Activated T-cell treated with anti-CD3 and anti-CD28 coated beads for 48 hours (primary cell): ENCODE measurements around the gene BTNL9.
"Not testable (repeated sequence)": the region's sequence is repeated elsewhere in the genome, so short reads cannot be mapped to it uniquely, and the experiment has no call there.

Experiments used
- DNase-seq: peaks from one replicate; pipeline ENCODE4 v3.0.0-alpha.2; 2020; ENCODE audit warnings: low read depth

The BTNL9 gene

DNA sequence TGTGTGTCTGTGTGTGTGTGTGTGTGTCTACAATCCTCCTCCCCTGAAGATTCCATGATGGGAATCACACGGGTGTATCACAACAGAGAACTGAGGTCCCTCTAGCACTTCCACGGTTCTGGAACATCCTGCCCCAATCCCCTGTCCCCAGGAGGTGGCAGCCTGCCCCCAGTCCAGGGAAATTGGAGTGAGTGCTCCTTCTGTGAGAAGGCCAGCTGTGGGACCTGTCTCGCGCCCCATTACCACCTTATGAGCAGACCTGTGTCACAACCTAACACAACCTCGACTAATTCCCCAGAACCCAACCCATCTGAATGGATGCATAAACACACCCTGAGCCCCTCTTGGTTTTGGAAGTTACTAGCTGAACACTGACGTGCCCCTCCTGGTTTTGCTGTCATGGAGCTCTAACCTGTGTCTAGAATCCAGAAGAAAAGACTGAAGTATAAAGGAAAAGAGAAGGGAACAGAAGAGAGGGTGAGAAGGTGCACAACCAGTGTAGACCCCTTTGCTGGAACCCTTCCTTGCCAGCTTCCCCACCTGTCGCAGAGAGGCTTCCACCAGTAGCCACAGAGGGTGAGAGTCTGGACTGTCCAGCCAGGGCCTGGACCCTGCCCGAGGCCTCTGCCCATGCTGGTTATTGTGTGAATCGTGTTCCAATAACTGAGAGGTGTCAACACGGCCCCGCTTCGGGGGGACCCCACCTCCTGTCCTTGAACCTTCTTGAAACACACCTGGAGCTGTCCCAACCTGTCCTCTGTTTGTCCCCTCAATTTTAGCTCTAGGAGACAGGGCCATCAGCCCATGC lies 3.4 kb downstream of the BTNL9 start:
- no peak for DNase-seq

DNA sequence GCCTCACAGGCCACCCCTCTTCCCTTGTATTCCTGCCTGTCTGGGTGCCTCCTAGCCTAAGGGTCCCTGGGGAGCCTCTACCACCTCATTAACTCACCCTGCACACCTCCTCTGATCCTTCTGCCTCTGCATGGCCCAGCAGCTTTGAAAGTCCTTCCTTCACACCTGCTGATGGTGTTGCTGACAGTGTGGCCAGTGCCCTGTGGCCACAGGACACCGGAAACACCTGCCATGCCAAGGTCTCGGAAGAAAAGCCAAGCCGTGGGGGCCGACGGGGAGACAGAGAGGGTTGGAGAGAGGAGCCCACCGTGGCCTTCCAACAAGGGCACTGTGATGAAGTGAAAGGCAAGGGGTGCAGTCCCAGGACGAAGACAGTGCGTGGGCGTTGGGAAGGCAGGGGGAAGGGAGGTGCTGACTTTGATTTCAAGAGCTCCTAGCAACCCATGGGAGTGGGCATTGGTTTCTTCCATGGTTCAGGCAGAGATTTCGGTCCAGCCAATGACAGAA lies 4.1 kb downstream of the BTNL9 start:
- no peak for DNase-seq

DNA sequence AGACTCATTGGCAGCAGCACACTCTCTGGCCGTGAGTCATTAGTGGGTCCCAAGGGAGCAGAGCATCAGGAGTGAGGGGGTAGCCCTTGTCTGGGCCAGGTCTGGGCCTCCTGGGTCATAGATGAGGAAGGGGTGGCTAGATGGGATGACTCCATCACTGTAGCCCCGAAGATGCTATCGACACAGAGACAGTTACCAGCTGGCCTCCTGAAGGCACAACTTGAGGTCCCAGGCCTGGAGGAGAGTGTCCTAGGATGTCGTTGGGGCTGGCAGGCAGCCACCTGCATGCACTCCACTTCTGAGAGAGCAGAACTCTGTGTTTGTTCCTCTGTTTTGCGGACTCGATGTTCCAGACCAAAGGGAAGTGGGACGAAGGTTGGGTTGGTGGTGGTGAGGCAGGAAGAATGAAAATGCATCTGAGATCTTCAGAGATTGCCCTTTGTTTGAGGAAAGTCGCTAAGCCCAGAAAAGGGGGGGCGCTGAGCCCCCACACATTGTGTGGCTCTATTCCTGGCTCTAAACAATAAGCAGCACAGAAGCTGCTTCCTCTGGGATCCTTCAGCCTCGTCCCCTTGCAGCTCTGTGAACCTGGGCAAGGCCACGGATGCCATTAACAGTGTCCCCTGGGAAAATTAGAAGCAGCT lies 4.7 kb downstream of the BTNL9 start:
- DNase-seq: no peak

DNA sequence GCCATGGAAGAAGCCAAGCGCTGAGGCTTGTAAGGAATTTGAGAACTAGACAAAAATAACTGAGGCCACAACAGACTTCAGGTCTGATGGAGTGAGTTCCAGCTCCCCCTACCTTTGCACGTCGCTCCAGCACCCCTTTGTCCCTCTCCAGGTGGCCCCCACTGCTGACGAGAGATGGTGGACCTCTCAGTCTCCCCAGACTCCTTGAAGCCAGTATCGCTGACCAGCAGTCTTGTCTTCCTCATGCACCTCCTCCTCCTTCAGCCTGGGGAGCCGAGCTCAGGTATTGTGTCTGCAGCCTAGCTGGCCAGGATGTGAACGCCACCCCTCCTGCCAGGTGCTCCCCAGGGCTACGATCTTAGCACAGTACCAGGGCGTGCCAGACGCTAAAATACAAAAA lies 5.2 kb downstream of the BTNL9 start:
- no peak for DNase-seq

DNA sequence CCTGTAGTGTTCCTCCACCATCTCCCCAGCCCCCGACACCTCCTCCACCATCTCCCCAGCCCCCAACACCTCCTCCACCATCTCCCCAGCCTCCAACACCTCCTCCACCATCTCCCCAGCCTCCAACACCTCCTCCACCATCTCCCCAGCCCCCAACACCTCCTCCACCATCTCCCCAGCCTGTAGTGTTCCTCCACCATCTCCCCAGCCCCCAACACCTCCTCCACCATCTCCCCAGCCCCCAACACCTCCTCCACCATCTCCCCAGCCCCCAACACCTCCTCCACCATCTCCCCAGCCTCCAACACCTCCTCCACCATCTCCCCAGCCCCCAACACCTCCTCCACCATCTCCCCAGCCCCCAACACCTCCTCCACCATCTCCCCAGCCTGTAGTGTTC lies 5.8 kb downstream of the BTNL9 start:
- DNase-seq: not testable (repeated sequence)

DNA sequence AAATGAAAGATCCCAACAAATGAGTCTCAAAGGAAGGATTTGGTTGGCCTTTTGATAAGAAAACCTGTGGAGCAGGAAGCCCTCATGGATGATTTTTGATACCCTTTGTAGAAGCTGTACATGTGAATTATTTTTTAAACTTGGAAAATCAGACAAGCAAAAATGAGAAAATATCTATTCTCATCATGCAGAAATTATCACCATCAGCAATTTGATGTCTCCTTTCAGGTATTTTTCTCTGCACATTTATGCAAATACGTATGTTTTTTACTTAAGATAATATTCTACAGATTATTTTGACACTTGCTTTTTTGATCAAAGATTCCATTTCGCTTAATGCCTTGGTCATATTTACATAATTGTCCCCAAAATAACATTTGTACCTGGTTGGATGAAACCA lies 7.2 kb downstream of the BTNL9 start:
- no peak for DNase-seq

DNA sequence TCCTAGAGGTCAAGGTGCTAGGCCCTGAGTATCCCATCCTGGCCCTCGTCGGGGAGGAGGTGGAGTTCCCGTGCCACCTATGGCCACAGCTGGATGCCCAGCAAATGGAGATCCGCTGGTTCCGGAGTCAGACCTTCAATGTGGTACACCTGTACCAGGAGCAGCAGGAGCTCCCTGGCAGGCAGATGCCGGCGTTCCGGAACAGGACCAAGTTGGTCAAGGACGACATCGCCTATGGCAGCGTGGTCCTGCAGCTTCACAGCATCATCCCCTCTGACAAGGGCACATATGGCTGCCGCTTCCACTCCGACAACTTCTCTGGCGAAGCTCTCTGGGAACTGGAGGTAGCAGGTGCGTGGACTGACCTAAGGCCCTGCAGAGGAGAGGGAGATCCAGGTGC lies 7.9 kb downstream of the BTNL9 start:
- no peak for DNase-seq

DNA sequence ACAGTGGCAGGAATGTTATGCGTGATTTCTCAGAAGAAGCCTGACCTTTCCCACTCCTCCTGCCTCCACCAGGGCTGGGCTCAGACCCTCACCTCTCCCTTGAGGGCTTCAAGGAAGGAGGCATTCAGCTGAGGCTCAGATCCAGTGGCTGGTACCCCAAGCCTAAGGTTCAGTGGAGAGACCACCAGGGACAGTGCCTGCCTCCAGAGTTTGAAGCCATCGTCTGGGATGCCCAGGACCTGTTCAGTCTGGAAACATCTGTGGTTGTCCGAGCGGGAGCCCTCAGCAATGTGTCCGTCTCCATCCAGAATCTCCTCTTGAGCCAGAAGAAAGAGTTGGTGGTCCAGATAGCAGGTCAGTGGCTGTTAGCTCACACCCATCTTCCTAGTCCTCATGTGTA lies 9.9 kb downstream of the BTNL9 start:
- DNase-seq: no peak

DNA sequence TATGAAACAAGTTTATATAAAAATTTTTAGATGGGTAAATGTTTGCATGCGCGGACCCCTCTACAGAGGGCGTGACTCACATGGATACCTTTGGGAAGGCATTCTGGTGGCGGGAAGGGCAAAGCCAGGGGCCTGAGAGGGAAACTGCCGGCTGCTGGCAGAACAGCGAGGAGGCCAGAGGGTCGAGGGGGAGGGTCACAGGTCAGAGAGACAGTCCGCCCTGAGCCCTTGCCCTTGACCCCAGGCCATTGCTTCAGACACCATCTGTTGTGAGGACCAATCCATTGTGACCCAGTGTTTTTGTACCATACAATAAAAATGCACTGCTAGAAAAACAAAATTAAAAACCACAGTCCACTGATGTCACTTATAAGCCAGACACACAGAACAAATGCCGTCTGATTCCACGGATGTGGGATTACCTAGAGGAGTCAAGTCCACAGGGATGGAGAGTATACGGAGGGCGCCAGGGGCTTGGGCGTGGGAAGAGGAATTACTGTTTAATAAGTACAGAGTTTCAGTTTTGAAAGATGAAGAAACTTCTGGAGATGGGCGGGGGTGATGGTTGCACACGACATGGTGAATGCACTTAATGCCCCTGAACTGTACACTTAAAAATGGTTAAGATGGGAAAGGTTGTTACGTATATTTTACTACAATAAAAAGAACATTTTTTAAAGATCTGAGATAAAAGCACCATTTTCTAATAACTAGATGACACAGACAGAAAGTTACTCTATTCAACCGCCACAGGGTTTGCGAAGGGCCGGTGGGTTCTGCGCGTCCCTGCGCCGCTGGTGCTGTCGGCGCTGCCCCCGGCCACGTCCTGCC lies 12.0 kb downstream of the BTNL9 start:
- no peak for DNase-seq

DNA sequence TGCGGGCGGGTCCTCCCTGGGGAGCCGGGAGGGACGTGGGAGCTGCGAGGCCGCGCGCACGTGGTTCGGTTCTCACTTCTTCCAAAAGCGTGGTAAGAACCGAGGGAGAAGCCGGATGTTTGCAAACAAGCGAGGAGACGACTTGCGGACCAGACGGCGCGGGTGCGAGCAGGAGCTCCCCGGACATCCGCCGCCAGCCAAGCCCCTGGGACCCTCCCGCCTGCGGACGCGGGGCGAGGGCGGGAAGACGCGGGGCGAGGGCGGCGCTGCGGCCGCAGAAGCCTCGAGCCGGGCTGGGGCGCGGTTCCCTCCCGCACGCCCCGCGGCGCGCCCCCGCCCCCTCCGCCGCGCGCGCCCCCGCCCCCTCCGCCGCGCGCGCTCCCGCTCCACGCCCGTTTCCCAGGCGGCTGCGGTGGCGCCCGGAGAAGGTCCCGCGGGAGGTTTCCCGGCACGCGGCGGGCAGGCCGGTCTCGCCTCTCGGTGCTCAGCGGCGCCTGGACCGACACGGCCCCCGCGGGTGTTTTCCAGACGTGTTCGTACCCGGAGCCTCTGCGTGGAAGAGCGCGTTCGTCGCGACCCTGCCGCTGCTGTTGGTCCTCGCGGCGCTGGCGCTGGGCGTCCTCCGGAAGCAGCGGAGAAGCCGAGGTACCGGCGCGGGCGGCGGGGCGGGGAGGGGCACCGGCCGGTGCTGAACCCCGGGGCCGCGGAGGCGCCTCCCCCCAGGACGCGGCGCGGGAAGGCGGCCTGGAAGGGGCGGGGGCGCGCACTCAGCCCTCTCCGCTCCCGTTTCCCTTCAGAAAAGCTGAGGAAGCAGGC lies 12.8 kb downstream of the BTNL9 start:
- DNase-seq: no peak

DNA sequence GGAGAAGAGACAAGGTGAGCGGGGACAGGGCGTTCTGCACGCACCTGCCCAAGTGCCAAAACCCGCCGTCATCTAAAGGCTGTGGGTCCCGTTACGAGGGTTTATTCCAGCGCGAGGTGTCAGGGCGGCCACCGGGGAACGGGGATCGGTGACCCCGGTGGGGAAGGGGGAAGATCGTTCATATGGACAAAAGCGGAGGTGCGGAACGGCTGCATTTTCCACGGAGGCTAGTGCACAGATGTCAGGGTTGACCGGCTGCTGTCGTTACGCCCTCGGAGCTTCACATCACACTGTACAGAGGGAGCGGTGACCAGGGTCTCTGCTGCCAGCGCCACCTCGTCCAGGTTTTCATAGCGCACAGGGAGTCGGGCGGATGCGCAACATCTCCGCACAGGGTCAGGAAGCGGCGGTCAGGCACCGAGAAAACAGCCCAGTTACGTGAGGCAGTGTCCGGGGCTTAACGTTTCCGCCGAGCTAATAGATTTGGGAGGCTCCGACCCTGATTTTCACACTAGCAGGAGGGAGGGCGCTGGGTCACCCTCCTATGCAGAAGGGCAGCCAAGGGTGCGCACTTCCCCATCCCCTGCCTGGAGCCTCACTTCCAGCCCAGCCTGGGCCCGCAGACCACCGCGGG lies 13.5 kb downstream of the BTNL9 start:
- no peak for DNase-seq

DNA sequence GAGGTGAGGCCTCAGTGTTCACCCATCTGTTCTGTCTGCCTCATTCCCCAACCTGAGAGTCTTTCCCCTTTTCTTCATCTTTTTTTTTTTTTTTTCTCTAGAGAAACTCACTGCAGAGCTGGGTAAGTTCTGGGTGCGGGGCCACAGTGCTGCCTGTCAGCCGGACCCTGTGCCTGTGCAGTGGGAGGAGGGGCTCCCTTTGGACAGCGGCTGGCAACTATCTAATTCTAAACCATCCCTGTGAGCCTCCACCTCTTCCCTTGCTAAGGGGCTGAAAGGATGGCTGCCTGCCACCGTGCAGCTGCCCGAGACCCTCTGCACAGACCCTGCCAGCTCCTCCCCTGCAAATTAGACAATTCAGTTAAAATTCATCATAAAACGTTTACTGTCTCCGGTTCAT lies 14.1 kb downstream of the BTNL9 start:
- DNase-seq: no peak

DNA sequence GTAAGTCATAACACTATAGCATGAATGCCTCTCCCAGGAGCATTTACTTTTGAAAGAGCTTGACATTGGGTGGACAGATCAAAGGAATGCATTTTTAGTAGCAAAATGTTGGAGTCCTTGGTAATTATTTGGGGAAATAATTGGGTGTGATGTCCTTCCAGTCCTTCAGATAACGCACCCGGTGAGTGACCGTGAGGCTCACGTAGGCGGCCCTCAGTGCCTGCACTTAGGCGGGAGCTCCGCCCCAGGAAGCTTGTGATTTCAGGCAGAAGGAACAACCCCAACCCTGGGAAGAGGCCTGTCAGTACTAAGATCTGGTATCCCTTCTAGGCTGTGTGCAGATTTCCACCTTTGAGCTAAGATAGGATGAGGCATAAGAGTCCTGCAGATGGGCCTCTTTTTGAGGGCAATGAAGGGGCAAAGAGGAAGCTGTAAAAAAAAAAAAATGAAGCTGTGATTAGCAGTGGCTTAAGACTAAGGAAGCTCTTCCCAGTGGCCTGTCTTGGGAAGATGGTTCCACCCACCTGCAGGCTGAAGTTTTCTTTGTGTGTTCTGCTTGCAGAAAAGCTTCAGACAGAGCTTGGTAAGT lies 14.9 kb downstream of the BTNL9 start:
- no peak for DNase-seq

DNA sequence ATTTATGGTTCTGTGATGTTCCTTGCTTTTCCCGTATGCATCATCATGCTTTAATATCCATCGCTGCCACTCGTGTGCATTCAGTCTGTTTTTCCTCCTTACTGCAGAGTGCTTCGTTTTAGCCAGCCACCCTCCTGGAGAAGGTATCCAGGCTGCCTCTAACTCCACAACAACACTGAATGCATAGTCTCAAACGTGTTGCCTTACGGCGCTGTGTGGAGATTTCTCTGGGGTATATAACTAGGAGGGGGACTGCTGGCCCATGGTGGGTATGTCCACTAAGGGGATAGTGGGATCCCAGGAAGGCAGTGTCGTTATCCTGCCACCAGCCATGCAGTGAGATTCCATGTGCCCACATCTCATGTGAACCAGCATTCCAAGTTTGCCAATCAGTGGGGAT lies 16.4 kb downstream of the BTNL9 start:
- no peak for DNase-seq

DNA sequence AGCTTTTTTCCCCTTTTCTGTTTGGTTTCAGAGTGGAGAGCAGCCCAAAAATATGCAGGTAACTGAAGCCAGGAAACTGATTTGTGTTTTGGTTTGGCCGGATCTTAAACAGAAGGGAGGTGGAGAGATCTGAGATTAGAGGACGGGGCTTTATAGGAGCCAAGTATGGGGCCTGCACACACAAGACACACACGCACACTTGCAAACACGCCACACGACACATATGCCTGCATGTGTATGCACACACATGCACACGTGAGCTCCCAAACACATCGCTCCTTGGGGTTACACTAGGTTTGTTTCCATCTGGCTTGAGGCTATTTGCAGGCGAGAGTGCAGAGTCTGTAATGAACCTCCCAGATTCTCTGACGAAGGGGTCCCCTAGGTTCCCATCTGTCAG lies 18.3 kb downstream of the BTNL9 start:
- DNase-seq: no peak

DNA sequence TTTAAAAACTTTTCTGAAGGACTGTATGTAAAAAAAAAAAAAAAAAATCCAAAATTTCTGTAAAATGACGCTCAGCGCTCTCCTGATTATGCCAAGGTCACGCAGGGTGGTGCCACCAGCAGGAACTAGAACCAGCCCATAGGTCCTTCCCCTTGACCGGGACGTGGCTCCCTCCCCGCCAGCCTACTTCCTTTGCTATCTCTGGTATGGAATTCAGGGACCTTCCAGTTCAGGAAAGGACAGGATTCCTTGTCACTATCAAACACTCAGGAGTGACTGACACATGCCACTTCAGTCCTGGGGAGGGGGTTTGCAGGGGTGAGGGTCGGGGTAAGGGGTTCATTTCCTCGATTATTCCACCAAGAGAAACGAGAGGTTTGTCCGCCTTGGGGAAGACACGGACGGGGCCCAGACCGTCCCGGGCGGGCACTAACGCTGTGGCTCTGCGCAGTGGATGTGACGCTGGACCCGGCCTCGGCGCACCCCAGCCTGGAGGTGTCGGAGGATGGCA lies 18.8 kb downstream of the BTNL9 start:
- DNase-seq: no peak

DNA sequence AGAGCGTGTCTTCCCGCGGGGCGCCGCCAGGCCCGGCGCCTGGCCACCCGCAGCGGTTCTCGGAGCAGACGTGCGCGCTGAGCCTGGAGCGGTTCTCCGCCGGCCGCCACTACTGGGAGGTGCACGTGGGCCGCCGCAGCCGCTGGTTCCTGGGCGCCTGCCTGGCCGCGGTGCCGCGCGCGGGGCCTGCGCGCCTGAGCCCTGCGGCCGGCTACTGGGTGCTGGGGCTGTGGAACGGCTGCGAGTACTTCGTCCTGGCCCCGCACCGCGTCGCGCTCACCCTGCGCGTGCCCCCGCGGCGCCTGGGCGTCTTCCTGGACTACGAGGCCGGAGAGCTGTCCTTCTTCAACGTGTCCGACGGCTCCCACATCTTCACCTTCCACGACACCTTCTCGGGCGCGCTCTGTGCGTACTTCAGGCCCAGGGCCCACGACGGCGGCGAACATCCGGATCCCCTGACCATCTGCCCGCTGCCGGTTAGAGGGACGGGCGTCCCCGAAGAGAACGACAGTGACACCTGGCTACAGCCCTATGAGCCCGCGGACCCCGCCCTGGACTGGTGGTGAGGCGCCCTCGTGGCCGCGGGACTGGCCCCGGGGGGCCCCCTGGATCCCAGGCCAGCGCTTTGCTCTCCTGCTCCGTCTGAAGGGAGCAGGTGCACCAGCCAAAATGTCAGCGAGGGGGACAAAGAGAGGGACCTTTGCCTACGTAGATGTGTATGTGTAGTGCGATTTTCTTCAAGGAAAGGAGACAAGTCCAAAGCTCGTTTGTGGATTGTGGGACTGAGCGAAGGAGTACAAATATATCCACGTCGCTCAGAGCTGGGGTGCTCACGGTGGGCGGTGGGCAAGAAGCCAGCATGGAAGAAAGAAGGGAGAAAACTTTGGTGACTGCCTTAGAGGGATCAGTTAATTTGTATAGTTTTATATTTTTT lies 19.5 kb downstream of the BTNL9 start:
- DNase-seq: no peak

DNA sequence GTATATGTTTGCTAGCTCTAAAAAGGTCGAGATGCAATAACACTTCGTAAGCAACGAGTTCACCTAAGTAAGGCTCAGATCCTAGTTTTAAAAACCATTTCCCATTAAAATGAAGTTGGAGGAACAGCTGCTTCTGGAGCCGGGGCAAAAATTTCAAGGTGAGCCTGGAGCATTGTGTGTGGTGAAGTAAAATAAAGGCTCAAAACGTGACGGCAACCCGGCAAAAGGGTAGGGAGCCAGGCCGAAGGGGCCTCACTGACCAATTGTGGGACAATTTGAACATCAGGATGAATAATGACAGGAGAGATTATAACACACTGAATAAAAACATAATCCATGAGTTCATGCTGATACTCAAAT lies 20.1 kb downstream of the BTNL9 start:
- no peak for DNase-seq

DNA sequence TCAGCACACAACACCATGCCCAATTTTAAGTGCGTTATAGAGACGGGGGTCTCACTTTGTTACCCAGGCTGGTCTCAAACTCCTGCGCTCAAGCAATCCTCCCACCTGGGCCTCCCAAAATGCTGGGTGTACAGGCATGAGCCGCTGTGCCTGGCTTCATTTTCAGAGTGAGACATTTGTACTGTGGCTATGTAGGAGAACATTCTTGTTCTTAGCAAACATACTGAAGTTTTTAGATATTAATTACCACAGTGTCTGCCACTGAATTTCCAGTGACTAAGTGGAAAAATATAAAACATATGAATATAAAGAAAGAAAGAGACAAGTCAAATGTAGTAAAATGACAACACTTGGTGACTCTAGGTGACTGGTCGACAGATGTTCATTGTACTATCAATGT lies 20.9 kb downstream of the BTNL9 start:
- DNase-seq: no peak

DNA sequence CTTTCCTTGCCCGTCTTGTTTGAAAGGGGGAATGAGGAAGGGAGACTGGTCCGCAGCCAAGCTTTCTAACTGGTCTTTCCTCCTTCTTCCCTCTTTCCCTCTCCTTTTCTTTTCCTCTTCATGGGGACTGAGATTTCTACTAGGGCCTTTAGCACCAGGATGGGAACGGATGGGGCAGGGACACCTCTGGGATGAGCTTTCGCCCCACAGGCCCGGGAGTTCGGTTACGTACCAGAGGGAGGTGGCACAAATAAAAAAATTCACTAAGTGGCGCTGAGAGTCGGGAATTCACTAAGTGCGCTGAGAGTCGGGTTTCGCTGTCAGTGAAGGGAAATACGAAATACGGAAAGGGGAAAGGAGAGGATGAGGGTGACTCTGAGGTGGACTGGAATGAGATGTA lies 21.6 kb downstream of the BTNL9 start:
- DNase-seq: no peak
